GM12878 (cell line): ENCODE data around the gene IL17RC. TPM values are rescaled to one million over a fixed set of nuclear protein-coding genes. Genes with fewer than 3 reads are reported as not detected.
A peak's percentile ranks its signal among the peaks of the same experiment; 100 is the strongest.

Source experiments
- ATF2 ChIP-seq: IDR thresholded peaks from 2 replicates; pipeline ENCODE4 v1.6.1; 2012; ENCODE audit warnings: low read length, inconsistent platforms
- BHLHE40 ChIP-seq, 2 experiments: fragments of 450-650 bp in 1 of 2; IDR thresholded peaks; 2 replicates each; pipeline ENCODE4 v1.6.1; 2011 to 2017; ENCODE audit warnings: low read depth in 2 of 2, borderline replicate concordance in 1 of 2, improper control_type of control experiment in 1 of 2, low read length in 1 of 2, mild to moderate bottlenecking in 1 of 2
- BMI1 ChIP-seq: fragments of 450-650 bp; IDR thresholded peaks from 2 replicates; pipeline ENCODE4 v1.6.1; 2016; ENCODE audit warnings: mild to moderate bottlenecking, moderate library complexity, borderline replicate concordance
- CBX3 ChIP-seq: fragments of 200-600 bp; sonication (generic); IDR thresholded peaks from 2 replicates; pipeline ENCODE4 v1.6.1; 2016; ENCODE audit warnings: low read depth, borderline replicate concordance
- CEBPB ChIP-seq, 2 experiments: fragments of 150-350 bp in 1 of 2; IDR thresholded peaks; 2 replicates each; pipeline ENCODE4 v1.6.1; 2012 to 2014; ENCODE audit warnings: low read depth in 2 of 2, low read length in 2 of 2, borderline replicate concordance in 1 of 2, inconsistent platforms in 1 of 2
- EZH2 ChIP-seq: IDR thresholded peaks from 2 replicates; pipeline ENCODE4 v1.6.1; 2012; ENCODE audit warnings: low read depth, mild to moderate bottlenecking, control low read depth, inconsistent platforms, low read length, borderline replicate concordance; ENCODE audit not compliant: control insufficient read depth
- GATAD2B ChIP-seq: fragments of 450-650 bp; conservative IDR thresholded peaks from 2 replicates; pipeline ENCODE4 v1.6.1; 2017; ENCODE audit warnings: low read depth, mild to moderate bottlenecking, moderate library complexity
- IRF4 ChIP-seq: IDR thresholded peaks from 2 replicates; pipeline ENCODE4 v1.6.1; 2011; ENCODE audit warnings: low read depth, low read length
- KAT2A ChIP-seq: conservative IDR thresholded peaks from 2 replicates; pipeline ENCODE4 v1.6.1; 2011; ENCODE audit warnings: low read depth, low read length; ENCODE audit not compliant: control insufficient read depth
- KLF5 ChIP-seq: fragments of 450-650 bp; IDR thresholded peaks from 2 replicates; pipeline ENCODE4 v1.6.1; 2014; ENCODE audit warnings: mild to moderate bottlenecking; ENCODE audit not compliant: partially characterized antibody
- NBN ChIP-seq: fragments of 450-650 bp; IDR thresholded peaks from 2 replicates; pipeline ENCODE4 v1.6.1; 2016
- NR2C1 ChIP-seq: fragments of 450-650 bp; IDR thresholded peaks from 2 replicates; pipeline ENCODE4 v1.6.1; 2017; ENCODE audit warnings: antibody characterized with exemption, mild to moderate bottlenecking, moderate library complexity
- SMAD5 ChIP-seq: IDR thresholded peaks from 2 replicates; pipeline ENCODE4 v1.6.1; 2016; ENCODE audit warnings: antibody characterized with exemption, low read depth
- SMARCA5 ChIP-seq: fragments of 450-650 bp; IDR thresholded peaks from 2 replicates; pipeline ENCODE4 v1.6.1; 2017; ENCODE audit warnings: mild to moderate bottlenecking
- SUZ12 ChIP-seq: fragments of 200-600 bp; sonication (generic); IDR thresholded peaks from one replicate; pipeline ENCODE4 v1.6.1; 2018; ENCODE audit warnings: antibody characterized with exemption, mild to moderate bottlenecking; ENCODE audit not compliant: unreplicated experiment
- YBX1 ChIP-seq: fragments of 450-650 bp; IDR thresholded peaks from 2 replicates; pipeline ENCODE4 v1.6.1; 2016; ENCODE audit warnings: antibody characterized with exemption
- ZNF24 ChIP-seq: fragments of 450-650 bp; IDR thresholded peaks from 2 replicates; pipeline ENCODE4 v1.6.1; 2017; ENCODE audit warnings: antibody characterized with exemption, mild to moderate bottlenecking
- polyA plus RNA-seq, 11 experiments: library from polyadenylated mRNA; depleted of rRNA in 4 of 11; unstranded in 6 of 11; stranded (reverse) in 5 of 11; fragments of >200 nt; fragmentation: Nextera tagmentation in 4 of 11; fragmentation: Illumina TruSeq in 1 of 11; extraction: Ambion mirVana in 4 of 11; extraction: Trizol in 1 of 11; gene quantifications; 1 replicate in 1 of 11; 2 replicates in 10 of 11; pipeline versions ENCODE4 v1.2.1 to v1.2.3, GENCODE V29; 2011 to 2016; ENCODE audit warnings: inconsistent platforms in 2 of 11, missing spikeins in 2 of 11, low read depth in 1 of 11
- total RNA-seq, 4 experiments: library from RNA; depleted of rRNA in 3 of 4; stranded (reverse); fragments of >200 nt in 3 of 4; fragmentation: Illumina TruSeq in 1 of 4; extraction: Trizol in 1 of 4; gene quantifications; 2 replicates each; pipeline versions ENCODE4 v1.2.1 to v1.2.3, GENCODE V29; 2013 to 2021
- TF ChIP-seq, protein P1 (sequence below): fragments of 450-650 bp; IDR thresholded peaks from 2 replicates; pipeline ENCODE4 v1.6.1; 2017; ENCODE audit warnings: mild to moderate bottlenecking
- TF ChIP-seq, protein P2 (sequence below): IDR thresholded peaks from 2 replicates; pipeline ENCODE4 v1.6.1; 2012; ENCODE audit warnings: mild to moderate bottlenecking, low read depth, low read length
- TF ChIP-seq, protein P3 (sequence below): fragments of 450-650 bp; formaldehyde crosslinking; IDR thresholded peaks from 2 replicates; pipeline ENCODE4 v1.4.0; 2022; ENCODE audit warnings: mild to moderate bottlenecking, moderate library complexity

Gene IL17RC
- total and polyA plus RNA-seq, 10 of the 15 experiments (the other 5 are each of a cell fraction or from before 2014, with no cell fraction given) = 0.07 to 4.4 (median 0.34) TPM; not detected in 3

- no peak for TF ChIP-seq YBX1
- TF ChIP-seq KAT2A = no peak
- no peak for TF ChIP-seq SUZ12
- peak; percentile 92 for TF ChIP-seq NBN
- peak; percentile 93 for TF ChIP-seq SMARCA5
- no peak for TF ChIP-seq ATF2
- no peak for TF ChIP-seq BMI1
- TF ChIP-seq EZH2 = no peak
- TF ChIP-seq CEBPB (IDR thresholded peaks at IDR 0.05; ENCODE audit: borderline replicate concordance in 1 of 2, low read depth in 2 of 2, low read length in 2 of 2) = peak in 1 of 2 experiments; percentile 43; a peak in 1 of 4 replicates
- no peak for TF ChIP-seq IRF4
- TF ChIP-seq, protein P1, sequence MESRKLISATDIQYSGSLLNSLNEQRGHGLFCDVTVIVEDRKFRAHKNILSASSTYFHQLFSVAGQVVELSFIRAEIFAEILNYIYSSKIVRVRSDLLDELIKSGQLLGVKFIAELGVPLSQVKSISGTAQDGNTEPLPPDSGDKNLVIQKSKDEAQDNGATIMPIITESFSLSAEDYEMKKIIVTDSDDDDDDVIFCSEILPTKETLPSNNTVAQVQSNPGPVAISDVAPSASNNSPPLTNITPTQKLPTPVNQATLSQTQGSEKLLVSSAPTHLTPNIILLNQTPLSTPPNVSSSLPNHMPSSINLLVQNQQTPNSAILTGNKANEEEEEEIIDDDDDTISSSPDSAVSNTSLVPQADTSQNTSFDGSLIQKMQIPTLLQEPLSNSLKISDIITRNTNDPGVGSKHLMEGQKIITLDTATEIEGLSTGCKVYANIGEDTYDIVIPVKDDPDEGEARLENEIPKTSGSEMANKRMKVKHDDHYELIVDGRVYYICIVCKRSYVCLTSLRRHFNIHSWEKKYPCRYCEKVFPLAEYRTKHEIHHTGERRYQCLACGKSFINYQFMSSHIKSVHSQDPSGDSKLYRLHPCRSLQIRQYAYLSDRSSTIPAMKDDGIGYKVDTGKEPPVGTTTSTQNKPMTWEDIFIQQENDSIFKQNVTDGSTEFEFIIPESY = no peak
- TF ChIP-seq CBX3 = no peak
- TF ChIP-seq, protein P2, sequence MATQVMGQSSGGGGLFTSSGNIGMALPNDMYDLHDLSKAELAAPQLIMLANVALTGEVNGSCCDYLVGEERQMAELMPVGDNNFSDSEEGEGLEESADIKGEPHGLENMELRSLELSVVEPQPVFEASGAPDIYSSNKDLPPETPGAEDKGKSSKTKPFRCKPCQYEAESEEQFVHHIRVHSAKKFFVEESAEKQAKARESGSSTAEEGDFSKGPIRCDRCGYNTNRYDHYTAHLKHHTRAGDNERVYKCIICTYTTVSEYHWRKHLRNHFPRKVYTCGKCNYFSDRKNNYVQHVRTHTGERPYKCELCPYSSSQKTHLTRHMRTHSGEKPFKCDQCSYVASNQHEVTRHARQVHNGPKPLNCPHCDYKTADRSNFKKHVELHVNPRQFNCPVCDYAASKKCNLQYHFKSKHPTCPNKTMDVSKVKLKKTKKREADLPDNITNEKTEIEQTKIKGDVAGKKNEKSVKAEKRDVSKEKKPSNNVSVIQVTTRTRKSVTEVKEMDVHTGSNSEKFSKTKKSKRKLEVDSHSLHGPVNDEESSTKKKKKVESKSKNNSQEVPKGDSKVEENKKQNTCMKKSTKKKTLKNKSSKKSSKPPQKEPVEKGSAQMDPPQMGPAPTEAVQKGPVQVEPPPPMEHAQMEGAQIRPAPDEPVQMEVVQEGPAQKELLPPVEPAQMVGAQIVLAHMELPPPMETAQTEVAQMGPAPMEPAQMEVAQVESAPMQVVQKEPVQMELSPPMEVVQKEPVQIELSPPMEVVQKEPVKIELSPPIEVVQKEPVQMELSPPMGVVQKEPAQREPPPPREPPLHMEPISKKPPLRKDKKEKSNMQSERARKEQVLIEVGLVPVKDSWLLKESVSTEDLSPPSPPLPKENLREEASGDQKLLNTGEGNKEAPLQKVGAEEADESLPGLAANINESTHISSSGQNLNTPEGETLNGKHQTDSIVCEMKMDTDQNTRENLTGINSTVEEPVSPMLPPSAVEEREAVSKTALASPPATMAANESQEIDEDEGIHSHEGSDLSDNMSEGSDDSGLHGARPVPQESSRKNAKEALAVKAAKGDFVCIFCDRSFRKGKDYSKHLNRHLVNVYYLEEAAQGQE = no peak
- TF ChIP-seq ZNF24 = 0 out of 2 replicates have a peak, but pooled peaks have one; percentile 3
- TF ChIP-seq, protein P3, sequence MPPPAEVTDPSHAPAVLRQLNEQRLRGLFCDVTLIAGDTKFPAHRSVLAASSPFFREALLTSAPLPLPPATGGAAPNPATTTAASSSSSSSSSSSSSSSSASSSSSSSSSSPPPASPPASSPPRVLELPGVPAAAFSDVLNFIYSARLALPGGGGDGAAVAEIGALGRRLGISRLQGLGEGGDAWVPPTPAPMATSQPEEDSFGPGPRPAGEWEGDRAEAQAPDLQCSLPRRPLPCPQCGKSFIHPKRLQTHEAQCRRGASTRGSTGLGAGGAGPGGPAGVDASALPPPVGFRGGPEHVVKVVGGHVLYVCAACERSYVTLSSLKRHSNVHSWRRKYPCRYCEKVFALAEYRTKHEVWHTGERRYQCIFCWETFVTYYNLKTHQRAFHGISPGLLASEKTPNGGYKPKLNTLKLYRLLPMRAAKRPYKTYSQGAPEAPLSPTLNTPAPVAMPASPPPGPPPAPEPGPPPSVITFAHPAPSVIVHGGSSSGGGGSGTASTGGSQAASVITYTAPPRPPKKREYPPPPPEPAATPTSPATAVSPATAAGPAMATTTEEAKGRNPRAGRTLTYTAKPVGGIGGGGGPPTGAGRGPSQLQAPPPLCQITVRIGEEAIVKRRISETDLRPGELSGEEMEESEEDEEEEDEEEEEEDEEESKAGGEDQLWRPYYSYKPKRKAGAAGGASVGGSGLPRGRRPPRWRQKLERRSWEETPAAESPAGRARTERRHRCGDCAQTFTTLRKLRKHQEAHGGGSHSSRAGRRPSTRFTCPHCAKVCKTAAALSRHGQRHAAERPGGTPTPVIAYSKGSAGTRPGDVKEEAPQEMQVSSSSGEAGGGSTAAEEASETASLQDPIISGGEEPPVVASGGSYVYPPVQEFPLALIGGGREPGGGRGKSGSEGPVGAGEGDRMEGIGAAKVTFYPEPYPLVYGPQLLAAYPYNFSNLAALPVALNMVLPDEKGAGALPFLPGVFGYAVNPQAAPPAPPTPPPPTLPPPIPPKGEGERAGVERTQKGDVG = no peak
- no peak for TF ChIP-seq KLF5
- peak; percentile 71 for TF ChIP-seq SMAD5
- TF ChIP-seq NR2C1 = peak; percentile 49; the same call in 1 of the 2 replicates
- TF ChIP-seq BHLHE40 (IDR thresholded peaks at IDR 0.05; ENCODE audit: borderline replicate concordance in 1 of 2, low read depth in 2 of 2, low read length in 1 of 2) = peak; percentile 45 to 89; a peak in 3 of 4 replicates
- peak; percentile 99 for TF ChIP-seq GATAD2B
Observed at GRCh38 chr3:9890249-9891071, 26.4 kb upstream of the IL17RC start, which contains the start of gene JAGN1 (continued).
